HUES64 (cell line): ENCODE data around the gene CTNNA3.

ENCODE experiments used
- H3K27ac ChIP-seq: 2 replicates; pipeline ENCODE4 v1.7.0; 2013; ENCODE audit warnings: low read depth, low read length, inconsistent platforms
- H3K27me3 ChIP-seq: 2 replicates; pipeline ENCODE4 v1.6.1; 2013; ENCODE audit warnings: mild to moderate bottlenecking, low read length; ENCODE audit not compliant: insufficient read depth
- H3K36me3 ChIP-seq: 2 replicates; pipeline ENCODE4 v1.6.1; 2013; ENCODE audit warnings: mild to moderate bottlenecking, low read length; ENCODE audit not compliant: insufficient read depth
- H3K4me1 ChIP-seq: 2 replicates; pipeline ENCODE4 v1.6.1; 2013; ENCODE audit warnings: mild to moderate bottlenecking, low read length, moderate library complexity; ENCODE audit not compliant: insufficient read depth
- H3K4me3 ChIP-seq: 2 replicates; pipeline ENCODE4 v1.5.1; 2013; ENCODE audit warnings: mild to moderate bottlenecking, low read length, moderate library complexity
- H3K9ac ChIP-seq: 2 replicates; pipeline ENCODE4 v1.6.1; 2013; ENCODE audit warnings: mild to moderate bottlenecking, low read depth, low read length
- H3K9me3 ChIP-seq: 2 replicates; pipeline ENCODE4 v1.6.1; 2013; ENCODE audit warnings: low read depth, low read length; ENCODE audit not compliant: insufficient read depth
- WGBS: fragments of 150-250, 120-280 bp; methylation state at CpG from one replicate; pipeline ENCODE4 v1.1.7; 2013; ENCODE audit warnings: missing lambda C conversion rate; 5-methylcytosine and 5-hydroxymethylcytosine counted together

Gene CTNNA3

GRCh38 chr10:66860376-66860945 lies 835.5 kb downstream of the CTNNA3 start:
- H3K4me3 ChIP-seq, result no peak overlapping the region
- no peaks in the 10 kb centered on the region for H3K4me1 ChIP-seq
- H3K27ac ChIP-seq, result no peak overlapping the region
- no peak overlapping the region for H3K9ac ChIP-seq
- no peaks in the 10 kb centered on the region for H3K9me3 ChIP-seq
- no peaks in the 10 kb centered on the region for H3K27me3 ChIP-seq
- WGBS, result 71% methylated on average over 2 of the region's 2 CpGs
- no peaks in the 10 kb centered on the region for H3K36me3 ChIP-seq

- no peak overlapping the region for H3K9ac ChIP-seq
- no peak overlapping the region for H3K27ac ChIP-seq
- 100% methylated on average over 1 of the region's 1 CpG for WGBS
- peaks cover 3% of the 10 kb centered on the region; the same call in 1 of the 2 replicates for H3K4me1 ChIP-seq
- H3K36me3 ChIP-seq, result no peaks in the 10 kb centered on the region
- no peaks in the 10 kb centered on the region for H3K9me3 ChIP-seq
- H3K27me3 ChIP-seq, result no peaks in the 10 kb centered on the region
- no peak overlapping the region for H3K4me3 ChIP-seq
Measured at GRCh38 chr10:66852811-66853210, 843.2 kb downstream of the CTNNA3 start.

- no peak overlapping the region for H3K27ac ChIP-seq
- 91% methylated on average over 3 of the region's 3 CpGs for WGBS
- no peaks in the 10 kb centered on the region for H3K27me3 ChIP-seq
- H3K9me3 ChIP-seq, result no peaks in the 10 kb centered on the region
- H3K9ac ChIP-seq, result no peak overlapping the region
- H3K4me3 ChIP-seq, result no peak overlapping the region
- peaks cover 13% of the 10 kb centered on the region for H3K4me1 ChIP-seq
- H3K36me3 ChIP-seq, result no peaks in the 10 kb centered on the region
Measured at GRCh38 chr10:66848856-66849255, 847.1 kb downstream of the CTNNA3 start.

- Histone ChIP-seq H3K9ac (no peak overlapping the region), H3K4me3 (no peak overlapping the region), H3K9me3 (no peaks in the 10 kb centered on the region), H3K27me3 (no peaks in the 10 kb centered on the region), H3K27ac (no peak overlapping the region), H3K4me1 (peaks cover 13% of the 10 kb centered on the region), H3K36me3 (no peaks in the 10 kb centered on the region)
- WGBS, result no CpG with 5 or more reads among the region's 1 CpG
Measured at GRCh38 chr10:66844176-66844942, 851.6 kb downstream of the CTNNA3 start.

- Histone ChIP-seq H3K27ac (no peak overlapping the region), H3K9ac (no peak overlapping the region), H3K36me3 (no peaks in the 10 kb centered on the region), H3K4me3 (no peak overlapping the region), H3K27me3 (no peaks in the 10 kb centered on the region), H3K9me3 (no peaks in the 10 kb centered on the region), H3K4me1 (peaks cover 12% of the 10 kb centered on the region; the same call in 1 of the 2 replicates)
- no CpG with 5 or more reads among the region's 1 CpG for WGBS
Measured at GRCh38 chr10:66843396-66843795, 852.6 kb downstream of the CTNNA3 start.

- 90% methylated on average over 4 of the region's 4 CpGs for WGBS
- Histone ChIP-seq H3K36me3 (no peaks in the 10 kb centered on the region), H3K27me3 (no peaks in the 10 kb centered on the region), H3K4me1 (peaks cover 12% of the 10 kb centered on the region; the same call in 1 of the 2 replicates), H3K27ac (no peak overlapping the region), H3K4me3 (no peak overlapping the region), H3K9me3 (no peaks in the 10 kb centered on the region), H3K9ac (no peak overlapping the region)
Measured at GRCh38 chr10:66842867-66843266, 853.1 kb downstream of the CTNNA3 start.

GRCh38 chr10:66842371-66842770 lies 853.6 kb downstream of the CTNNA3 start:
- Histone ChIP-seq H3K9me3 (no peaks in the 10 kb centered on the region), H3K4me3 (no peak overlapping the region), H3K4me1 (peaks cover 9% of the 10 kb centered on the region; the same call in 1 of the 2 replicates), H3K9ac (no peak overlapping the region), H3K36me3 (no peaks in the 10 kb centered on the region), H3K27ac (no peak overlapping the region), H3K27me3 (no peaks in the 10 kb centered on the region)
- 93% methylated on average over 2 of the region's 2 CpGs for WGBS

GRCh38 chr10:66838656-66839055 lies 857.3 kb downstream of the CTNNA3 start:
- H3K9me3 ChIP-seq, result no peaks in the 10 kb centered on the region
- 100% methylated on average over 1 of the region's 3 CpGs for WGBS
- H3K36me3 ChIP-seq, result no peaks in the 10 kb centered on the region
- H3K27me3 ChIP-seq, result no peaks in the 10 kb centered on the region
- H3K4me3 ChIP-seq, result no peak overlapping the region
- peaks cover 24% of the 10 kb centered on the region for H3K4me1 ChIP-seq
- no peak overlapping the region for H3K27ac ChIP-seq
- no peak overlapping the region for H3K9ac ChIP-seq

- H3K36me3 ChIP-seq, result no peaks in the 10 kb centered on the region
- H3K27ac ChIP-seq, result no peak overlapping the region
- H3K4me1 ChIP-seq, result peaks cover 24% of the 10 kb centered on the region
- no peaks in the 10 kb centered on the region for H3K9me3 ChIP-seq
- no peak overlapping the region for H3K4me3 ChIP-seq
- no peaks in the 10 kb centered on the region for H3K27me3 ChIP-seq
- WGBS, result 100% methylated on average over 1 of the region's 1 CpG
- no peak overlapping the region for H3K9ac ChIP-seq
Measured at GRCh38 chr10:66837990-66838389, 858.0 kb downstream of the CTNNA3 start.

GRCh38 chr10:66837335-66837734 lies 858.7 kb downstream of the CTNNA3 start:
- H3K9me3 ChIP-seq, result no peaks in the 10 kb centered on the region
- no peaks in the 10 kb centered on the region for H3K36me3 ChIP-seq
- H3K27ac ChIP-seq, result no peak overlapping the region
- no peaks in the 10 kb centered on the region for H3K27me3 ChIP-seq
- H3K4me3 ChIP-seq, result no peak overlapping the region
- peaks cover 24% of the 10 kb centered on the region for H3K4me1 ChIP-seq
- WGBS, result 94% methylated on average over 2 of the region's 2 CpGs
- no peak overlapping the region for H3K9ac ChIP-seq

GRCh38 chr10:66836771-66837170 lies 859.2 kb downstream of the CTNNA3 start:
- H3K4me3 ChIP-seq, result no peak overlapping the region
- no peaks in the 10 kb centered on the region for H3K36me3 ChIP-seq
- H3K27ac ChIP-seq, result no peak overlapping the region
- H3K27me3 ChIP-seq, result no peaks in the 10 kb centered on the region
- 99% methylated on average over 2 of the region's 2 CpGs for WGBS
- H3K4me1 ChIP-seq, result peaks cover 24% of the 10 kb centered on the region
- no peak overlapping the region for H3K9ac ChIP-seq
- H3K9me3 ChIP-seq, result no peaks in the 10 kb centered on the region
